Measurements from ENCODE around the gene IL23R. TPM values are rescaled to one million over a fixed set of nuclear protein-coding genes. Genes with fewer than 3 reads are reported as not detected.

The IL23R gene
- total RNA-seq, 1 donor from 2014 or later: 0.14 TPM

DNA sequence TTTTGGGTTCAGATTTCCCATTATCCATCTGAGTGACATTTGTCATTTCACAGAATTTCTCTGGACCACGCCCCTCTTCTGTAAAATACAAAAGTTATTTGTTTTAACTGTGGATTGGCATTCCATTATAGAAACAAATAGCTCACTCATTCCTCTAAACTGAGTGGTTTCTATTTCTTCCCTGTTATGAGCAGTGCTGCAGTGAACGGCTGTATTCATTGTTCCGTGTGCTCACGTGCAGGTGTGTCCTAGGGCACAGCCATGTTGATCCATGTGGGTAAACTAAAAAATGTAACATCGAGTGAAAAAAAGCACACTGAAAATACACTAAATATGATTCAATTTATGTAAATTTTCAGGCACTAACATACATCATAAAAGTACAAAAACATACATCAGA lies 114.4 kb downstream of the IL23R start:
- Mint-ChIP-seq H3K27ac (no peak overlapping the region), H3K27me3 (no peaks in the 10 kb centered on the region), H3K9me3 (no peaks in the 10 kb centered on the region), H3K36me3 (no peaks in the 10 kb centered on the region), H3K4me3 (no peak overlapping the region), H3K4me1 (ENCODE audit: unreplicated experiment) (peaks cover 5% of the 10 kb centered on the region)
- no peak for DNase-seq (ENCODE audit: extremely low spot score, unreplicated experiment)
- TF ChIP-seq, protein P1, sequence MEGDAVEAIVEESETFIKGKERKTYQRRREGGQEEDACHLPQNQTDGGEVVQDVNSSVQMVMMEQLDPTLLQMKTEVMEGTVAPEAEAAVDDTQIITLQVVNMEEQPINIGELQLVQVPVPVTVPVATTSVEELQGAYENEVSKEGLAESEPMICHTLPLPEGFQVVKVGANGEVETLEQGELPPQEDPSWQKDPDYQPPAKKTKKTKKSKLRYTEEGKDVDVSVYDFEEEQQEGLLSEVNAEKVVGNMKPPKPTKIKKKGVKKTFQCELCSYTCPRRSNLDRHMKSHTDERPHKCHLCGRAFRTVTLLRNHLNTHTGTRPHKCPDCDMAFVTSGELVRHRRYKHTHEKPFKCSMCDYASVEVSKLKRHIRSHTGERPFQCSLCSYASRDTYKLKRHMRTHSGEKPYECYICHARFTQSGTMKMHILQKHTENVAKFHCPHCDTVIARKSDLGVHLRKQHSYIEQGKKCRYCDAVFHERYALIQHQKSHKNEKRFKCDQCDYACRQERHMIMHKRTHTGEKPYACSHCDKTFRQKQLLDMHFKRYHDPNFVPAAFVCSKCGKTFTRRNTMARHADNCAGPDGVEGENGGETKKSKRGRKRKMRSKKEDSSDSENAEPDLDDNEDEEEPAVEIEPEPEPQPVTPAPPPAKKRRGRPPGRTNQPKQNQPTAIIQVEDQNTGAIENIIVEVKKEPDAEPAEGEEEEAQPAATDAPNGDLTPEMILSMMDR (conservative IDR thresholded peaks at IDR 0.05): no peak

- TF ChIP-seq, protein P1 (conservative IDR thresholded peaks at IDR 0.05): no peak
- Mint-ChIP-seq H3K27me3 (no peaks in the 10 kb centered on the region), H3K4me3 (no peak overlapping the region), H3K36me3 (no peaks in the 10 kb centered on the region), H3K27ac (no peak overlapping the region), H3K9me3 (no peaks in the 10 kb centered on the region), H3K4me1 (ENCODE audit: unreplicated experiment) (peaks cover 5% of the 10 kb centered on the region)
- DNase-seq (ENCODE audit: extremely low spot score, unreplicated experiment): no peak
Observed at GRCh38 chr1:67281244-67281643, 115.0 kb downstream of the IL23R start.

DNA sequence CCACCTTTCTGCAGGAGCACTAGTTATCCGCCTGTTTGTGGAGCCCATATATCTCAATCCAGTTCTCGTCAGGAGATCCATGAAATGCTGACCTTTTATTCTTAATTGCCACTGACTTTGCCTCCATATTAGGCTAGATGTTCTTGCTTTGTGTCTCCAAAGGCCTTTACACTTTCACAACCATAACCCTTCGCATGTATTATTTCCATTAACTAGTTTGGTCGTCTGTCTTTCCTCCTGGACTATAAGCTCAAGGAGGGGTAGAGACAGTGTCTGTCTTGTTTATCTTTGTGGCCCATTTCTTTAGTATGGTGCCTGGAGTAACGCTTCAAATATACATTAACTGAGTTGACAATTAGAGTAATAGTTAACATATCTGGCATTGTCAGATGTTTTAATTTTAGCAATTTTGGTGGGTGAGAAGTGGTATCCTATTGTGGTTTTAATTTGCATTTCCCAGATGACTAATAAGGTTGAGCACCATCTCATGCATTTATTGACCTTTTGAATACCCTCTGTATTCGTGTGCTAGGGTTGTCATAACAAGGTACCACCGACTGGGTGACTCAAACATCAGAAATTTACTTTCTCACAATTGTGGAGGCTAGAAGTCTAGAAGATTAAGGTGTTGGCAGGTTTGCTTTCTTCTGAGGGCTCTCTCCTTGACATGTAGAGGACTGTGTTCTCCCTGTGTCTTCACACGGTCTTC lies 119.7 kb downstream of the IL23R start:
- peaks cover 3% of the 10 kb centered on the region for H3K4me1 Mint-ChIP-seq (ENCODE audit: unreplicated experiment)
- H3K27ac Mint-ChIP-seq: no peak overlapping the region
- no peak overlapping the region for H3K4me3 Mint-ChIP-seq
- no peak for DNase-seq (ENCODE audit: extremely low spot score, unreplicated experiment)
- no peaks in the 10 kb centered on the region for H3K36me3 Mint-ChIP-seq
- TF ChIP-seq, protein P1 (conservative IDR thresholded peaks at IDR 0.05): no peak
- H3K9me3 Mint-ChIP-seq: no peaks in the 10 kb centered on the region
- H3K27me3 Mint-ChIP-seq: no peaks in the 10 kb centered on the region

- no peak for DNase-seq (ENCODE audit: extremely low spot score, unreplicated experiment)
- H3K4me1 Mint-ChIP-seq (ENCODE audit: unreplicated experiment): no peaks in the 10 kb centered on the region
- H3K36me3 Mint-ChIP-seq: no peaks in the 10 kb centered on the region
- no peaks in the 10 kb centered on the region for H3K9me3 Mint-ChIP-seq
- TF ChIP-seq, protein P1 (conservative IDR thresholded peaks at IDR 0.05): no peak
- no peak overlapping the region for H3K4me3 Mint-ChIP-seq
- H3K27ac Mint-ChIP-seq: no peak overlapping the region
- peaks cover 4% of the 10 kb centered on the region for H3K27me3 Mint-ChIP-seq
Observed at GRCh38 chr1:67290236-67290635, 124.0 kb downstream of the IL23R start.

GRCh38 chr1:67294836-67295617 lies 128.8 kb downstream of the IL23R start:
- Mint-ChIP-seq H3K9me3 (no peaks in the 10 kb centered on the region), H3K27me3 (peaks cover 4% of the 10 kb centered on the region), H3K4me1 (ENCODE audit: unreplicated experiment) (no peaks in the 10 kb centered on the region), H3K4me3 (no peak overlapping the region), H3K36me3 (no peaks in the 10 kb centered on the region), H3K27ac (no peak overlapping the region)
- TF ChIP-seq, protein P1 (conservative IDR thresholded peaks at IDR 0.05): no peak
- DNase-seq (ENCODE audit: extremely low spot score, unreplicated experiment): no peak
